GM12891 (cell line): ENCODE measurements around the gene ENTR1.

ENCODE experiments used
- POLR2A ChIP-seq: IDR thresholded peaks from 2 replicates; pipeline ENCODE4 v1.6.1; 2011; ENCODE audit warnings: low read depth, low read length, control low read depth
- POLR2AphosphoS5 ChIP-seq: IDR thresholded peaks from 2 replicates; pipeline ENCODE4 v1.6.1; 2011; ENCODE audit warnings: low read depth, low read length, control low read depth
- TAF1 ChIP-seq: IDR thresholded peaks from 2 replicates; pipeline ENCODE4 v1.6.1; 2011; ENCODE audit warnings: low read depth, low read length, control low read depth

GRCh38 chr9:136403915-136404800 is 6.3 kb downstream of the ENTR1 start:
- no peak for TF ChIP-seq POLR2A
- TF ChIP-seq POLR2AphosphoS5 = no peak; the same call in 1 of the 2 replicates
- no peak for TF ChIP-seq TAF1
